ENCODE results near the gene IRF2BPL.
A peak's percentile ranks its signal among the peaks of the same experiment; 100 is the strongest.

- TF ChIP-seq CTCF (IDR thresholded peaks at IDR 0.05) = no peak
- TF ChIP-seq POLR2A (IDR thresholded peaks at IDR 0.05) = no peak
- peak; percentile 57 to 77 (median 66) for TF ChIP-seq POLR2AphosphoS5 (IDR thresholded peaks at IDR 0.05)
- TF ChIP-seq EP300 (IDR thresholded peaks at IDR 0.05) = no peak
Observed at GRCh38 chr14:77031759-77032490, 3.4 kb upstream of the IRF2BPL start.
